IgD-negative memory B cell (primary cell): ENCODE measurements around the gene ZNF655. TPM values are rescaled to one million over a fixed set of nuclear protein-coding genes. Genes with fewer than 3 reads are reported as not detected.

Source experiments
- H3K27ac Mint-ChIP-seq, 3 donors: one replicate each; pipeline ENCODE4 v1.8.0; 2020 to 2022; ENCODE audit warnings: mild to moderate bottlenecking in 3 of 3, mixed read lengths in 3 of 3, moderate library complexity in 1 of 3
- H3K27me3 Mint-ChIP-seq: one replicate; pipeline ENCODE4 v1.8.0; 2021; ENCODE audit warnings: mixed read lengths
- H3K36me3 Mint-ChIP-seq: one replicate; pipeline ENCODE4 v1.8.0; 2020; ENCODE audit warnings: mild to moderate bottlenecking, mixed read lengths
- H3K4me1 Mint-ChIP-seq, 3 donors: one replicate each; pipeline ENCODE4 v1.8.0; 2020 to 2022; ENCODE audit warnings: mixed read lengths in 3 of 3, mild to moderate bottlenecking in 1 of 3
- H3K4me3 Mint-ChIP-seq, 4 donors: one replicate each; pipeline ENCODE4 v1.8.0; 2020 to 2022; ENCODE audit warnings: mild to moderate bottlenecking in 4 of 4, mixed read lengths in 4 of 4, moderate library complexity in 3 of 4
- H3K9me3 Mint-ChIP-seq, 3 donors: one replicate each; pipeline ENCODE4 v1.8.0; 2020 to 2021; ENCODE audit warnings: mixed read lengths in 3 of 3, mild to moderate bottlenecking in 1 of 3
- polyA plus RNA-seq: library from polyadenylated mRNA; unstranded; fragments of 300-500 nt; fragmentation: Illumina TruSeq; gene quantifications from one replicate; pipeline ENCODE4 v1.2.3, GENCODE V29; 2021

ZNF655 gene
- polyA plus RNA-seq, 1 donor from 2014 or later, result 66.9 TPM

DNA sequence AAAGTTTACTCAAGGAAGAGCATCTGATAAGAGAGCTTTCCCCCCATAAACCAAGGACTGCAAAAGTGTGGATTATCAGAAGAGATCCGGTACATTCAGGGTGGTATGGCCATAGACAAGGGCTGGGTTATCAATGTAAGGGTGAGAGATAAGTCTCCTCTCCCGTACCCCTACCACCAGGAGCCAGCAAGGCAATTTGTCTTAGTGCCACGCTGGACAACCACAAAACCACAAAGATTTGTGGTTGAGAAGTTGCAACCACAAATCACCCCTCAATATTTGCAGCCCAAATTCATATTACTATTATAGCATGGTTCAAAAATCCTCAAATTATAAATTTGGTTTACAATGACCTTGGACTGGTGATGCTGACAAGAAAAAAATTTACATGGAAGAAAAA lies 56.1 kb downstream of the ZNF655 start:
- Mint-ChIP-seq H3K4me3 (peak overlapping the region in 1 of 4 donors; percentile 97), H3K4me1 (peaks cover 23 to 39% (median 27%) of the 10 kb centered on the region in 3 donors), H3K9me3 (no peaks in the 10 kb centered on the region), H3K36me3 (no peaks in the 10 kb centered on the region), H3K27me3 (peaks cover 4% of the 10 kb centered on the region), H3K27ac (peak overlapping the region in 2 of 3 donors; percentile 23 to 33)

GRCh38 chr7:99615989-99616358 lies 57.5 kb downstream of the ZNF655 start:
- Mint-ChIP-seq H3K4me3 (peak overlapping the region; percentile 97 to 99 (median 97)), H3K9me3 (no peaks in the 10 kb centered on the region), H3K4me1 (peaks cover 23 to 39% (median 27%) of the 10 kb centered on the region in 3 donors), H3K36me3 (no peaks in the 10 kb centered on the region), H3K27me3 (no peaks in the 10 kb centered on the region), H3K27ac (peak overlapping the region; percentile 39 to 75 (median 52))

DNA sequence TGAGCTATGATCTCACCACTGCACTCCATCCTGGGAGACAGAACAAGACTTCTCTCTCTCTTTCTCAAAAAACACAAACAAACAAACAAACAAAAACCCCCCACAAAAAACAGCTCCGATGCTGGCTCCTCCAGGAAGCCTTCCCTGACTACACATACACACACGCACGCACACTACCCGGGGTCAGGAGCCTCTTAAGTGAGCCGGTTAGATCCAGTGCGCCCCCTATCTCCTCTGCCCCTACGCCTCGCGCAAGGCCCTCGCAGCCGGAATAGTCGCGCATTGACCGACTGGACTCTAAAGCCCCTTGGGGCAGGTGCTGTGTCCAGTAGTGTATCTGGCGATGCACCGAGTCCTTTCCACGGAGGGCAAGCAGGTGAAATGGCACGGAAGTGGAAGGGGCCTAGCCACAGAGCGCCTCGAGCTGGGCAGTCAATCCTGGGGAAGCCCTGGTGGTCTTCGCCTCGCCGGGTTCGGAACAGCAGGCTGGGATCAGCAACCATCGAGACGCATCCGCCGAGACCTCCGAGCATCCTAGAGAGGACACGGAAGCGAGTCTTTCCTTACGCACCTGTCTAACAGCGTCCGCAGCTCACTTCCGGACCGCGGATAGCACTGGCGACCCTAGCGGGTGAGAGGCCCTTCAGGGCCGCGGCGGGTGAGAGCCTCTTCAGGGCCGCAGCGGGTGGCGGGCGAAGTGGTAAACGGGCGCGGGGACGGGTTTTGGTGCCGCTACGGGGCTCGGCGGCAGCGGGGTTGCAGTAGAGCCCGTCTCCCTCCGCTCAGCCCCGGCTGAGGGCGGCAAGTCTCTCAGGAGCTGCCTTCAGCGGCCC lies 58.1 kb downstream of the ZNF655 start, which contains the start of gene ZSCAN25:
ZSCAN25 (plus strand) TSS at position 588 of the 833 bp plus-strand sequence. CDS start 2,661 bp downstream, outside the sequence.
- no peaks in the 10 kb centered on the region for H3K36me3 Mint-ChIP-seq
- H3K27me3 Mint-ChIP-seq, result no peaks in the 10 kb centered on the region
- peaks cover 23 to 39% (median 27%) of the 10 kb centered on the region in 3 donors for H3K4me1 Mint-ChIP-seq
- peak within 1 kb of the TSS; percentile 97 to 99 (median 97) for H3K4me3 Mint-ChIP-seq
- peak within 1 kb of the TSS; percentile 75 to 92 (median 88) for H3K27ac Mint-ChIP-seq
- H3K9me3 Mint-ChIP-seq, result no peaks in the 10 kb centered on the region

DNA sequence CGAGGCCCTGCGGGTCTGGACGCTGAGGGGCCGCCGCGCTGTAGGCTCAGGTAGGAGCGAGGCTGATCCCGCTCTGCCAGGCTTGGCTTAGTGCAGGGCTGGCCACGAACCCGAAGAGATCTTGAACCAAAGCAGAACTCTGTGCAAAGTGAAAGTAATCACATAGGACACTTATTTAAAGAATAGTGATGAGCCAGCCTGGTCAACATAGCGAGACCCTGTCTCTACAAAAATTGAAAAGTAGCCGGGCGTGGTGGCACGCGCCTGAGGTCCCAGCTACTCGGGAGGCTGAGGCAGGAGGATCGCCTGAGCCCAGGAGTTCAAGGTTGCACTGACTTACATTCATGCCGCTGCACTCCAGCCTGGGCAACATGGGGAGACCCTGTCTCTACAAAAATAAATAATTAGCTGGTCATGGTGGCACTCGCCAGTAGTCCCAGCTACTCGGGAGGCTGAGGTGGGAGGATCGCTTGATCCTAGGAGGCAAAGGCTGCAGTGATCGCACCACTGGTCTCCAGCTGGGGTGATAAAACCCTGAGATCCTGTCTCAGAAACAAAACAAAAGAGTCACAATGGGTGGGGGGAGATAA lies 58.8 kb downstream of the ZNF655 start:
- no peaks in the 10 kb centered on the region for H3K27me3 Mint-ChIP-seq
- no peaks in the 10 kb centered on the region for H3K36me3 Mint-ChIP-seq
- peak overlapping the region; percentile 75 to 92 (median 88) for H3K27ac Mint-ChIP-seq
- peaks cover 23 to 39% (median 27%) of the 10 kb centered on the region in 3 donors for H3K4me1 Mint-ChIP-seq
- peak overlapping the region; percentile 97 to 99 (median 97) for H3K4me3 Mint-ChIP-seq
- no peaks in the 10 kb centered on the region for H3K9me3 Mint-ChIP-seq

GRCh38 chr7:99618726-99619125 lies 60.3 kb downstream of the ZNF655 start:
- no peak overlapping the region for H3K27ac Mint-ChIP-seq
- peaks cover 23 to 39% (median 27%) of the 10 kb centered on the region in 3 donors for H3K4me1 Mint-ChIP-seq
- peaks cover 1% of the 10 kb centered on the region for H3K36me3 Mint-ChIP-seq
- H3K27me3 Mint-ChIP-seq, result no peaks in the 10 kb centered on the region
- H3K4me3 Mint-ChIP-seq, result peak overlapping the region; percentile 1 to 97 (median 35)
- H3K9me3 Mint-ChIP-seq, result no peaks in the 10 kb centered on the region

DNA sequence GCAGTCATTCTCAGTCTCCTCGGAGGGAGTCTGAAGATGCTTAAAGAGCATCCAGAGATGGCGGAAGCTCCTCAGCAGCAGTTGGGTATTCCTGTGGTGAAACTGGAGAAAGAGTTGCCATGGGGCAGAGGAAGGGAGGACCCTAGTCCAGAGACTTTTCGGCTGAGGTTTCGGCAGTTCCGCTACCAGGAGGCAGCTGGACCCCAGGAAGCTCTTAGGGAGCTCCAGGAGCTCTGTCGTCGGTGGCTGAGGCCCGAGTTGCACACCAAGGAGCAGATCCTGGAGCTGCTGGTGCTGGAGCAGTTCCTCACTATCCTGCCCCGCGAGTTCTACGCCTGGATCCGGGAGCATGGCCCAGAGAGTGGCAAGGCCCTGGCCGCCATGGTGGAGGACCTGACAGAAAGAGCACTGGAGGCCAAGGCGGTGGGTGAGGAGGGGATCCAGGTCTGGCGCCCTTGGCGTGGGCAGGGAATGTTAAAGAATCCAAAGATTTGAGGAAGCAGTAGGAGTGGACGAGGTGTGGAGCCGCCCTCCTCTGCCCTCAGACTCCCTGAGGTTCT lies 61.2 kb downstream of the ZNF655 start:
- Mint-ChIP-seq H3K36me3 (peaks cover 1% of the 10 kb centered on the region), H3K27ac (peak overlapping the region in 1 of 3 donors; percentile 23), H3K4me1 (peaks cover 23 to 39% (median 27%) of the 10 kb centered on the region in 3 donors), H3K27me3 (no peaks in the 10 kb centered on the region), H3K4me3 (peak overlapping the region in 1 of 4 donors; percentile 97), H3K9me3 (no peaks in the 10 kb centered on the region)

DNA sequence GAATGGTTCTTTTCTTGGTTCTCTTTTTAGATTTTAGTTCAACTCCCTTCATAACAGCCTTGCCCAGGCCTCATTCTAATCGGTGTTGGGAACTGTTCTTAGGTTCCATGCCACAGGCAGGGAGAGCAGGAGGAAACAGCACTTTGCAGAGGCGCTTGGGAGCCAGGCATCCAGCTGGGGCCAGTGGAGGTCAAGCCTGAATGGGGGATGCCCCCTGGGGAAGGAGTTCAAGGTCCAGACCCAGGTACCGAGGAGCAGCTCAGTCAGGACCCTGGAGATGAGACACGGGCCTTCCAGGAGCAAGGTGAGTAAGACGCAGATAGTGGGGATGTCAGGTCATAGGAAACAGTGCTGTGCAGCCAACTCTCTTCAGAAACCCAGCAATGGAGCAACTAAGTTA lies 62.8 kb downstream of the ZNF655 start:
- H3K36me3 Mint-ChIP-seq, result peaks cover 3% of the 10 kb centered on the region
- H3K9me3 Mint-ChIP-seq, result no peaks in the 10 kb centered on the region
- H3K27ac Mint-ChIP-seq, result no peak overlapping the region
- H3K27me3 Mint-ChIP-seq, result no peaks in the 10 kb centered on the region
- peaks cover 19 to 37% (median 21%) of the 10 kb centered on the region in 3 donors for H3K4me1 Mint-ChIP-seq
- H3K4me3 Mint-ChIP-seq, result peak overlapping the region in 1 of 4 donors; percentile 14

GRCh38 chr7:99622596-99622995 lies 64.2 kb downstream of the ZNF655 start:
- peaks cover 3% of the 10 kb centered on the region for H3K36me3 Mint-ChIP-seq
- H3K4me3 Mint-ChIP-seq, result no peak overlapping the region
- no peaks in the 10 kb centered on the region for H3K9me3 Mint-ChIP-seq
- H3K4me1 Mint-ChIP-seq, result peaks cover 13 to 24% (median 14%) of the 10 kb centered on the region in 3 donors
- no peaks in the 10 kb centered on the region for H3K27me3 Mint-ChIP-seq
- H3K27ac Mint-ChIP-seq, result peak overlapping the region in 1 of 3 donors; percentile 39

GRCh38 chr7:99623091-99623693 lies 64.8 kb downstream of the ZNF655 start:
- Mint-ChIP-seq H3K27ac (peak overlapping the region in 1 of 3 donors; percentile 53), H3K9me3 (no peaks in the 10 kb centered on the region), H3K27me3 (no peaks in the 10 kb centered on the region), H3K4me3 (peak overlapping the region in 1 of 4 donors; percentile 47), H3K36me3 (peaks cover 4% of the 10 kb centered on the region), H3K4me1 (peaks cover 8 to 18% (median 9%) of the 10 kb centered on the region in 3 donors)

DNA sequence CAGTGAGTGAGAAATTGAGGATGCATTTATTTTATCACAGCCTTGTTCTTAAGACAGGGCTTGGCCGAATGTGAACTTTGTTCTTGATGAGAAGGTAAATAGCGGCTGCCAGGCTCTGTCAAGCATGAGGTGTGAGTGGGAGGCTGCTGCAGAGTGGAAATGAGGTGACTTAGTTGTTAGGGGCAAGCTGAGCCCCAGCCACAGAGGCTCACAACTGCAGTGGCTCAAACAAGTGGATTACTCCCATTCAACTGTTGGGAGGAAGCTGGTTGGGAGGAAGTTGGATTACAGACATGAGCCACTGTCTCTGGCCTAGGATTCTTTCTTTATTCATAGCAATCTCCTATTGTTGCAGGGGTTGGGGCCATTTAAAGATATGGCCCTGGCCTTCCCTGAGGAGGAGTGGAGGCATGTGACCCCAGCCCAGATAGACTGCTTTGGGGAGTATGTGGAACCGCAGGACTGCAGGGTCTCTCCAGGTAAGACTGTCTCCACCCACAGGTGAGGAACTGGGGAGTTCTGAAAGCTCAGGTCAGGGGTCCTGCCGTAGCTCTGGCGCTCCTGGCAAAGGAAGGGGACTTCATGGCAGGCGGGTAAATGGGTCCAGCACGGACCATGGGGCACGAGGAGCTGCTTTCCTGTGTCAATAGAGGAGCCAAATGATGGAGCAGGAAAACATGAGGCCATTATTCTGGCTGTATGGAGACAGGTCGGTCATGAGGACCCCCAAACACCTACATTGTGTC lies 65.4 kb downstream of the ZNF655 start:
- no peaks in the 10 kb centered on the region for H3K9me3 Mint-ChIP-seq
- H3K4me1 Mint-ChIP-seq, result peaks cover 2 to 11% (median 4%) of the 10 kb centered on the region in 3 donors
- H3K36me3 Mint-ChIP-seq, result peaks cover 6% of the 10 kb centered on the region
- H3K27ac Mint-ChIP-seq, result peak overlapping the region in 2 of 3 donors; percentile 53 to 56
- no peaks in the 10 kb centered on the region for H3K27me3 Mint-ChIP-seq
- no peak overlapping the region for H3K4me3 Mint-ChIP-seq

DNA sequence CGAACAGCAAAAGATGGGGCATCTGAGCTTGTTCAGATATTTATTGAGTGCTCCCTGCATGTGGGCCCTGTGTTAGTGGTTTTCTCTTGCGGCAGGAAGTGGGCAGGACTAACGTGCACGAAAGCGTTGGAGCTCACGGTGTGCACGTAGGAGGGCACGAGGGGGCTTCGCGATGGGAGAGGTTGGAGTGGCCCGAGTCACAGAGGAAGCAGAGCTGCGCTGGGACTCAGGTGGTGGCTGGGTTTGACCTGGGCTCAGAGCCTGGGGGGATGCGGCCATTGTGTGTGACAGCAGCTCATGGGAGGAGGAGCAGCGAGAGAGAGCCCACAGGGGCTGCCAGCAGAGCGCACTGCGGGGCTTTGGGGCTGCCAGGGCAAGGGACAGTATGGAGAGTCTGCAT lies 66.0 kb downstream of the ZNF655 start:
- Mint-ChIP-seq H3K4me3 (peak overlapping the region in 2 of 4 donors; percentile 28 to 51), H3K27ac (peak overlapping the region in 2 of 3 donors; percentile 90 to 95), H3K27me3 (no peaks in the 10 kb centered on the region), H3K9me3 (no peaks in the 10 kb centered on the region), H3K36me3 (peaks cover 6% of the 10 kb centered on the region), H3K4me1 (peaks cover 0 to 5% (median 0%) of the 10 kb centered on the region in 3 donors)

DNA sequence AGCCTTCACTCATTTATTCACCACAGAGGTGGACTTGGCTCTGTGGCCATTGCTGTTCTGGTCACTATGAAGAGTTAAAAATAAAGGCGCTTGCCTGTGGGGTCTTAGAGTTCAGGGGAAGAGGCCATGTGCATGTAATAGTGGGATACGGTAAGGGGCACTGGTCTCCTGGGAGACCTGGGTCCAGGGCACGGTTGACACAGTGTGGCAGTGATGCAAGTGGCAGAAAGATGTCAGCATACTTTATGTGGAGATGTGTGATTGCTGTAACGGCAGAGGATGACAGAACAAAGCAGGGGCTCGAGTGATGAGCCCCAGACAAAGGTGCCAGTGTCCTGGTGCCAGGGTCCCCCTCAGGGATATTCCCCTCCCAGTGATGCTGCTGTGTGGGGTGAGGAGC lies 66.9 kb downstream of the ZNF655 start:
- Mint-ChIP-seq H3K27me3 (no peaks in the 10 kb centered on the region), H3K4me1 (peaks cover 0 to 4% (median 0%) of the 10 kb centered on the region in 3 donors), H3K36me3 (peaks cover 6% of the 10 kb centered on the region), H3K4me3 (no peak overlapping the region), H3K27ac (peak overlapping the region in 1 of 3 donors; percentile 59), H3K9me3 (no peaks in the 10 kb centered on the region)

DNA sequence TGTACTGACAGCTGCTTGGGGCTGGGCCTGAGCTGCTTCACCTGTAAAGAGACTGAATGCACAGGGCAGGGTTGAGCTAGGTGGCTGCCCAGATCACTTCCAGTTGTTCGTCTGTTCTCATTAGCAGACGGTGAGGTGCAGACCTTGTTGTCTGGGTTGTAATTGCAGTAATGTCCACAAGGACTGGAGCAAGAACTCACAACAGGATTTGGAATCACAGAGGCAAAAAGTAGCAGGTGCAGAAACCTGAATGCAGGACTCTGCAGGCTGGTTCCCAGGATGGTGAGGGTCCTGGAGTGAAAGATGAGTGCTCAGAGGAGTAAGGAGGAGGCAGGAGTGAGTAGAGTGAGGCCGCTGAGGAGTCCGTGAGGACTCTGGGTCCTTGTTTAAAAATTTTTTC lies 67.5 kb downstream of the ZNF655 start:
- Mint-ChIP-seq H3K4me1 (peaks cover 0 to 4% (median 0%) of the 10 kb centered on the region in 3 donors), H3K4me3 (no peak overlapping the region), H3K27ac (peak overlapping the region in 1 of 3 donors; percentile 73), H3K36me3 (peaks cover 8% of the 10 kb centered on the region), H3K9me3 (no peaks in the 10 kb centered on the region), H3K27me3 (no peaks in the 10 kb centered on the region)
